GM03348 (cell line): ENCODE results near the gene ASF1B.

Source experiments
- DNase-seq: peaks from one replicate; pipeline ENCODE4 v3.0.0; 2012; ENCODE audit warnings: low spot score

The ASF1B gene

DNA sequence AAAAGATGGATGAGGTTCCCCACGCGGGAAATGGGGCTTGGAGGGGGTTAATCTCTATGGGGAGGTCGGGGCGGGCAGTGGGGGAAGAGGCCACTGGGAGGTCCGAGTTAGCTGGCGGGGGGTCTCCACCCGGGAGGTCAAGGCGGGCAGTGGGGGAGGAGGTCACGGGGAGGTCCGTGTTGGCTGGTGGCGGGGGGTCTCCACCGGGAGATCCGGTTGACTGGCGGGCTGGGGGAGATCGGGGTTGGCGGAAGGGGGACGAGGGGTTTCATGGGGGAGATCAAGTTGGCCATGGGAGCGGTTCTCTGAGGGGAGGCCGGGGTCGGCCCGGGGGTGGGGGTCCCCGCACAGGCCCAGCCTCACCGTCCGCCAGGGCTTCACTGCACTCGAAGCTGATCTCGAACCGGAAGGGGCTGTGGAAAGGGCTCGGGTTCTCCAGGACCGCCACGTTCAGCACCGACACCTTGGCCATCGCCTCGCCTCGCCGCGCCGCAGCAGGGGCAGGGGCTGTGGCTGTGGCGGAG, 342 bp downstream of the ASF1B start:
- no peak for DNase-seq

DNA sequence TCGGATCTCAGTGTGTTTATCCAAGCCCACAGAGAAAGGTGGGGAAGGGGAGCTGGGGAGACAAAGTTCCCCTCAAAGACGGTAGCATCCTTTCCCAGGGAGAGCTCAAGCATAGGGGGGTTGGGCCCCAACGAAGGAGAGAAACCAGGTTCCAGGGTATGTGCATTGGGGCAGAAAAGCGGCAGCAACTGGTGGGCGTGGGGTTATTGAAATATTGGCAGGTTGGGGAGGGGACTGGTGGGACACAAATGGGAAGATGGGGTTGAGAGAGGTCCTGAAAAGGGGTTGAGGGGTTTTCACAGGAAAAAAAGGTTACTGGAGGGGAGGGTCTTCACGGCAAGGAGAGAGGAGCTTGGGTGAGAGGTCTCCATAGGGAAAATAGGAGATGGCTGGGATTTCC, 1.0 kb downstream of the ASF1B start:
- no peak for DNase-seq

DNA sequence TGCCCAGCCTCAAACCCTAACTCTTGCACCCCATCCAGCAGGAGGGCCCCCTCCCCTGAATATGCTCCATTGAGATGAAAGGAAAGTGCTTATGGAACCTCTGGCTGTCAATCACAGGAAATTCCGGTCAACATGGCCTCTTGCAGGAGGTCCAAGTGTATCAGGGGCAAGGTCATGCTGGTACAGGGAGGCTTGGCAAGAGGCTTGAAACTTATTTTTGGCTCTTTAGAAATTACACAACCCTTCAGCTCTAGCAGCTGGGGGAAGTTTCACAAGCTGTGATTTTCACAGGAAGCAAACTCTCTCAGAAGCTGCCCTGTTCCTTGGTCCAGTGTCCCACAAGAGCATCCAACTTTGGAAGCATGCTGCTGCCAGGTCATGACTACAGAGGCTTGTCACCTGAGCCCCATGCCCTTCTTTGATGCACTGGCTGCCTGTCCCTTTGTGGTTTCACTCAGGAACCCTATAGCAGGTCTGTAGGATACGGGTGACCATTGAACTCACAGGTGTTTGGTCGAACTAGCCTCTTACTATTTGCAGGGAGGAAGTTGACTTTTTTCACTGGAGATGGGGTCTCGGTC, 8.4 kb downstream of the ASF1B start:
- no peak for DNase-seq

DNA sequence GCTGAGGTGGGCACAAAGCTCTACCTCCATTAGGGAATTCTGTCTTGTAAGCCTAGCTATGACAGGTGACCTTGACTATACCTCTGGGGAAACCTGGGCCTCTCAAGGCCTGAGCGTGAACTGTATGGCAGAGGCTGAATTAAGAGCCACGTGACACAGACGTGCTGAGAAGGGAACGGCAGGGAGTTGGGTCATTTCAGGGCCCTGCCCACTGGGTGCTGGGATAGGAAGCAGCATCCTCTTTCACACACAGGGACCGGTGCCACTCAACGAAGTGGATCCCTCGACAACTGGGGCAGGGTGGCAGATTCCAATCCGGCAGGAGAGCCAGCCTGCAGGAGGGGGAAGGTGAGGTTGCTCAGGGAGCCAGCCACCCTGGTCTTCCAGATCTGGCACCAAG, 9.2 kb downstream of the ASF1B start:
- DNase-seq: no peak

DNA sequence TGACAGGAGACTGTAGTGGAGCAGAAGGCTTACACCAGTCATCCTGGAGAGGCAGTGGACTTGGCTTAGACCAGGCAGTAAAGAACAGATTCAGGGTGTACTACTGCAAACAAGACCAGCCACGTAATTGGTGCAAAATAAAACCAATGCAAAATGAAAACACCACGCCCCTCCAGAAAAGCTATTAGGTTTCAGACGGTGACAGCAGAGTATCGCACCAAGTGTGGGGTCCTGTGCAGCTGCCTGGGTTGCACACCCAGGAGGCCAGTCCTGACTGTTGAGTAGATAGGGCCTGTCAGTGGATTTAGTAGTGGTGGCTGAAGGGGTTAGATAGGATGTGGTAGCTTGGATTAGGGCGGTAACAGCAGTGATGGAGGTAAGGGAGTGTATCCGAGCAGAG, 13.5 kb downstream of the ASF1B start:
- DNase-seq: no peak

DNA sequence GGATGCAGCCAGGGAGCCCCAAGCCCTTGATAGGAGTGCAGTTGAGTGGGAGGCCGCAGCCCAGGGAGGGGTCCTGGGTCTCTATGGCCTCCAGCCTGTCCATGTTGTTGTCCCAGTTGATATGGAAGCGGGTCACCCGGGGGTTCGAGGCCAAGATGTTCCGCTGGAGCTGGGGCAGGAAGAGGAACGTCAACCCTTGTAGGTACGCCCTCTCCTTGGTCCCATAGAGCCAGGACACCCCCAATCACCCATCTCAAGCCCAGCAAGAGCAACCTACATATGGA, 15.9 kb downstream of the ASF1B start:
- no peak for DNase-seq

DNA sequence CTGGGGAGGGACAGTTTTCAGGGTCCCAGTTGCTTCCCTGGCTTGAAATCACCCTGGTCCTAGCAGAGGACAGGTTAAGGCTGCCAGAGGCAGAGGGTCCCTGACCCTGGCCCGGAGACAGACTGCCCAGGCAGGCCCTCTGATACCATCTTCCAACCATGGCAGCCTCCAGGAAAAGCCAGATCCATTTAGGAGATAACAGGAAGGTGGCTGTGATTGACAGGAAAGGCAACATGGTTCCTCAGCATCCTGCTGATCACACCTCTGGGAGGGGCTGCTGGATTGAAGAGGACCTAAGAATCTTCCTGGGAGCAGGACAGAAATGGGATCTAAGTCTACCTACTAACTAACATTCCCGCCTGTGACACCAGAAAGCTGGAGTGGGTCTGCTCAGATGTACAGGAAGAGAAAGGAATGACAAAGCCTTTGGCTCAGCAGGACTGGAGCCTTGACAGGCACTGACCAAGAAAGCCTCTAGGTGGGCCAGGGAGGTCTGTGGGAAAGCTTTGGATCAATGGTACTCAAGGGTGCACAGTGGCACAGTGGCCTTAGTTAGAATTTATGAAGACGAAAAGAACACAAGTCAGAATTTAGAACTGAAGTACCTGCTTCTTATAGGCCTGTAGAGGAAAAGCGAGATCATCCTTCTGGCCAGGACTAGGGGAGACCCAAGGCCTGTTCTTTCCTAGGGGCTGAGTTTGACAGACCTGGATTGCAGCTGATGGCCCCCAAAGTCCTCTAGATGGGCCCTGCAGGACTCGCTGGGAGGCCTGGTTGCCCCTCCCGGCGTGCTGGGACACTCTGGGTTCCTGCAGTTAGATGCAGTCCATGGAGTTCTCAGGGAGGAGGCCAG, 16.5 kb downstream of the ASF1B start:
- no peak for DNase-seq

DNA sequence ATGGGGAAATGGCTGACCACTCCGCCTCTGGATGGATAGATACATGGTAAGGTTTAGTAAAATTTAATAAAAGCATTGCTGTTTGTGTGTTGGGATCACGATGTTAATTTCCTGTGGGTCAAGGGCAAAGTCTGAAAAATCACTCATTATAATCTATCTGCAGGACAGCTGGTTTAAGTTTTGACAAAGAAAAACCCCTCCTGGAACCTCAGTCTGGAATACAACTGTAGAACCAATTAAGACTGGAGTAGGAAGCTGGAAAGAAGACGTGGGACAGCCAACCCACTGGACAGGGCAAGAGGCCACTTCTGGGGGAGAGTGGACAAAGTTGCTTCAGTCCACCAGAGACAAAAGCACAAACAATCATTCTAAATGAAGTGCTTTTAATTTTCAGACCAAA, 17.2 kb downstream of the ASF1B start:
- DNase-seq: no peak

DNA sequence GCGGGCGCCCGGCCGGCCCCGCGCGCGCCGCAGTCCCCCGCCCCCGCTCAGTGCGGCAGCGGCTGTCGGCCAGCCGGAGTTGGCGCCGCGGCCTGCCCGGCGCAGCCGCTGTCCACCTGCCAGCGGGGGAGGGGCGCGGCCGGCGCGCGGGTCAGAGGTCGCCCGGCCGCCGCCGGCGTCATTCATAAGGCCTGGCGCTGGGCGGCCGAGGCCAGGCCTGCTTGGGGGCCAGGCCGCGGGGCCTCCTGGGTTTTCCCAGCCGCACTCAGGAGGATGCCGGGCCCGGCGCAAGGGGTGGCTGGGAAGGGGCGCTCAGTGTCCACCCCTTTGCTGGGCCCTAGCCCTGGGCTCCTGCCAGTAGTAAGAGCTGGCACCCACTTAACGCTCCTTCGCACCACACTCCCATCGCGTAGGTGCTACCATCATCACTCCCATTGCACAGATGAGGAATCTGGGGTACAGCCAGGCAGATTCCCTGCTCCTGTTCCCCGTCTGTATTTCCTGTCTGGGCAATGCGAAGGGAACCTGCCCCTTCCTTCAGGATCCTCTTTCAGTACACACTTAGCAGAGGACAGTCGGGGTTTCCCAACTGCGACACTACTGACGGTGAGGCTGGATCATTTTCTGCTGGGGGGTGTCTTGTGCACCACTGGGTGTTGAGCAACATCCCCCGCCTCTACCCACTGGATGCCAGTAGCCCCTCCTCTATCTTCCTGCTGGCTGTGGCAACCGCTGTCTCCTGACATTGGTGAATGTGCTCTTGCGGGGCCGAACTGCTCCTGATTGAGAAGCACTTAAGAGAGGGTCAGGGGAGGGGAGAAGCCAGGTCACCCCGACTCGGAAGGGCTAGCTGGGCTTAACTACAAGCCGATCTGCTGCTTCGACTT, 18.0 kb downstream of the ASF1B start:
- peak; percentile 81 for DNase-seq

DNA sequence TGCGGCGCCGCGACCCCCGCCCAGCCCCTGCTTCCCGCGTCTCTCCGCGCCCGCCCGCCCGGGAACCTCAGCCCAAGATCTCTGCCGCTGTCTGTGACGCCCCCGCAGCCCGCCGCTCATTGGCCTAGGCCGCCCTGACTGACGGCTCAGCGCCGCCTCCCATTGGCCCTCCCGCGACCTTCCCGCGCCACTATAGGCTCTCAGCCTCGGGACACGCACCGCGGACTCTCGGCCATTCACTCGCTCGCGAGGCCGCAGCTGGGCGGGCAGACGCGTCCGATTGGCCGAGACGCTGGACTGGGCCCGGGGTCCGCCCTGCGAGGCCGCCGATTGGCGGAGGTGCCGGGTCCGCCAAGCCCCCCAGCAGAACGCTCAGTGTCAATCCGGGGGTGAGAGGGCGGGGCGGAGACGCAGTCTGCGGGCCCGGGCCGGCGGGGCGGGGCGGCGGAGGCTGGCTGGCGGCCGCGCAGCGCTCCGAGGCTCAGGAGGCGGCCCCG, 18.7 kb downstream of the ASF1B start, which contains the start of gene PRKACA:
PRKACA (minus strand) TSS at position 95 of the 497 bp plus-strand sequence. CDS start 215 bp downstream, outside the sequence.
- DNase-seq: peak; percentile 100

DNA sequence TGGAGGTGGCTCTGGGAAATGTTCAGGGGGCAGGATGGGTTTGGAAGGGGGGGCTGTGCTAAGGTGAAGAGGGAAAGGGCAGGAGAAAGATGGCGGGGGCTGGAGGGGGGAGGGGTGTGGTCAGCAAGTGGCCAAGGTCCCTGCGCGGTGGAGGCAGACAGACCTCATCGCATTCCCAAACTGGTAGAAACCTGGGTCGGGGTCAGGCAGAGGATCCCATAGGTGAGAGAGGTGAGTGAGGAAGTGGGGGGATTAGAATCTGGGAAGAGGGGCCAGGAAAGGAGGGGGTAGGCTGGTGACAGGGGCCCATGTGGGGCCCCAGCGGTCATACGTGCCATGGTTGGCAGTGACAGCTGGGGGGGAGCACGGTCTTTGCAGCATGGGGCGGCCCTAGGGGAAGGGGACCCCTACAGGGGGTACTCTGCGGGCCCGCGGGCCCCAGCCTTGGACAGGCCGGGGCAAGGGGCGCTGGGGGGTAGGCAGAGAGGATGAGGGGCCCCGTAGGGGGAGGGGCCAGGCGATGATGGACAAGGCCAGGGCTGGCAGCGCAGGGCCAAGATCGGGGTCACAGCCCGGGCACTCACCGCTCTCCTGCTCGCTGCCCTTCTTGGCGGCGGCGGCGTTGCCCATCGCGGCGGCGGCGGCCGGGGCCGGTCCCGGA, 19.3 kb downstream of the ASF1B start:
- peak; percentile 33 for DNase-seq

DNA sequence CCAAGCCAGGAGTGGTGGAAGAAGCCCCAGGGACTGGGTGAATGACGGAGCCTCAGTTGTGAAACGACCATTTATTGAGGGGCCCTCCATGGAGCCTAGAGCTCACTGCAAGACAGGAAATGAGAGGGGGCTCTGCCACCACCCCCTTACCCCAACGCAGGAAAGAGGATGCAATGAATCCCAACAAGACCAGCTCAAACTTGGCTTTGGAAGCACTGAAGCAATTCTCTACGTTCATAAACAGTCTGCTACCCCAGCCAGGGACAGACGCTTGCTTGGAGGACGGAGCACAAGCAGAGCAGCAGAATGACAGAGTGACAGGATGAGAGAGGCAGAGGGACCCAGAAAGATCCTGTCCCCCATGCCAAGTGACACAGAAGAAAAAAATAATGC, 19.9 kb downstream of the ASF1B start:
- DNase-seq: no peak

DNA sequence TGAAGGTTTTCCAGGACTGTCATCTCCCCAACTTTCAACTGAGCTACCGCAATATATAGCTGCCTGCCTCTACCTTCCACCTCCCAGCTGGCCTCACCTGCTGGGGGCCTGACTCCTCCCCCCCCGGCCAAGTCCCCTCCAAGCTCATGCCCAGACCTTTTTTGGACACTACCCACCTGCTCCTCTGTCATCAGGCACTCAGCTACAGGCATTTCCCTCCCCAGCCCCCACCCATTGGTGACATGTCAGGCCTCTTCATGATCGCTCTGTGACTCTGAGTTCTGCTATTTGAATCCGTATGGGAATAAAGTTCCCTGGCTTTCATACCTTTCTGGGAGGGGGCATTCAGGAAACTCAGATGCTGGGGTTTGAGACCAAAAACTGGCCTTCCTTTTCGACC, 20.6 kb downstream of the ASF1B start:
- no peak for DNase-seq

DNA sequence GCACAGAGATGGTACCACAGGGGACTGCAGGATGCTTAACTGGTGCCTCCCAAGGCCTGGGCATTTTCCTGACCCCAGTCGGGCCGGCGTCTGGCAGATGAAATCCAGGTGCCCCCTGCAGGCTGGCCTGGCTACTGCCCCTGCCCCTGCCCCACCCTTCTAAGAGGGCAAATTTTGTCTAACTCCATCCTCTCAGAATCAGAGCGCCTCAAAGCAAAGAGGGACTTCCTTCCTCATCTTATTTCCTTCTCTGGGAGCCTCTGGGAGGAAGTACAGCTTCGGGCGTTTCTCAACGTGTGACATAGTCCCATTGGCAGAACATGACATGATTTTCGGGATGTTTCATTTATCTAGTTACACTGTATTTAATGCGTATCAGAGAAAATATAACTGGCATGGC, 21.5 kb downstream of the ASF1B start:
- peak; percentile 48 for DNase-seq

DNA sequence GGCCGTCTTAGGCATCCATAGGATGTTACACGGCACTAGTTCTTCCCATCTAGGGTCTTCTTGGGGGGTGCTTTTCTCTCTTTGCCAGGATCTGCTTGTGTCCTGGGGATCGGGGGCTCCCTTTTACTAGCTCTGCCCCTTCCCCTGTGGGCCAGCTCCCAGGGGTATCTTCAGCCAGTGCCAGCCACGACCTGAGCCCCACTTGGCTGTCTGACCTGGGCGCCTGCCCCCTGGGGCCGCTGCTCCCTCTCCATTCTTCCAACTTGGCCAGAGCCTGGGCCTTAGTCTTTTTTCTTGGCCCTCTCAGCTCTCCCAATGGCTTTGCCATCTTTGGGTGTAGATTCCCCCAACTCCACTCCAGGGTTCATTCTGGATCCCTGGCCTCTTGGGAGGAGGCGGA, 21.9 kb downstream of the ASF1B start:
- no peak for DNase-seq

DNA sequence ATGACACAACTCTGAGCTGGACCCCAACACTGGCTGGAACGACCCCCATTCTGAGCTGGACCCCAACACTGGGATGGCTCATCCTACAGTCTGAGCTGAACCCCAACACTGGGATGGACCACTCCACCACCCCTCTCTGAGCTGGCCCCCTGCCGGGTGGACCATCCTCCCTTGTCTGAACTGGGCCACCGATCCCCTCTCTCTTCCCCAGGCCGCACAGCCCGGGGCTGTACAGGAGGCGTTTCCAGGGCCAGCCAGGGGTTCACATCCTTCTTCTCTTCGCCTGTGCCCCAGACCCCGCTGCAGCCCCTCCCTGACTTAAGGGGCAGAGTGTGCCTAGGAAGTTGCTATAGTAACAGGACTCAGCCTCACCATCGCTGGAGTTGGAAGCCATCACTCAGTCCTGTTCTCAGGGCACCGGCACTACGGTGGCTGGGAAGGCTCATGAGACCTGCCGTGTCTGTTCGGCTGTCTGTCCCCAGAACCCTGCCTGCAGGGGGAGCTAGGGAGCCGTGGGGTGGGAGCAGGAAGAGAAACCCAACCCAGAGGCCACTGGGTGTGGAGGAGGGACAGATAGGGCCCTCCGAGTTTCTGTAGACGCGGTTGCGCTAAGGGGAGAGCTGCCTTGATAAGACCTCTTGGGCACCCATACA, 22.5 kb downstream of the ASF1B start:
- no peak for DNase-seq

DNA sequence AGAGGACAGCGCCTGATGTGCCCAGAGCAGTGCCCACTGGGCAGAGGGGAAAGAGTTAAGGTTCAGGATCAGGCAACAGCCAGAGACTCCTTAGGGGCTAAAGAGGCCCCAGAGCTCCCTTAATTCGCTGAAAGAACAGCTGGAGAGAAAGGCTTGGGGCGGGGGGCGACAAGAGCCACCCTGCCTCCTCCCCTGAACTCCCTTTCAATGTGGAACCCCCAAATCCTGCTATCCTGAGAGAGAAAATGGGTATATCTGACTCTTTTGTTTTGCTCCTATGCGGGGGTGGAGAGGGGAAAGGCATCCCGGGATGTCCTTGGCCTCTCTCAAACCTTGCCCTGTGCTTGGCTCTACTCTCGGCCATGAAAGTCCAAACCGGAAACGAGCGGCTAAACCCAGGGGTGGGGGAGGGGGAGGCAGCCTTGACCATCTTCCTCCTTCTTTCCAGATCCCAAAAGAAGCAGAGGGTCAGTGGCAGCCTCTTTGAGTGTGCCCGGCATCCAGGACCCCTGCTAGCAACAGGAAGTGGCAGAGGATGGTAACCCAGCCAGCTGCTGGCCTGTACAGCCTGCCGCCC, 23.5 kb downstream of the ASF1B start:
- DNase-seq: peak; percentile 64

DNA sequence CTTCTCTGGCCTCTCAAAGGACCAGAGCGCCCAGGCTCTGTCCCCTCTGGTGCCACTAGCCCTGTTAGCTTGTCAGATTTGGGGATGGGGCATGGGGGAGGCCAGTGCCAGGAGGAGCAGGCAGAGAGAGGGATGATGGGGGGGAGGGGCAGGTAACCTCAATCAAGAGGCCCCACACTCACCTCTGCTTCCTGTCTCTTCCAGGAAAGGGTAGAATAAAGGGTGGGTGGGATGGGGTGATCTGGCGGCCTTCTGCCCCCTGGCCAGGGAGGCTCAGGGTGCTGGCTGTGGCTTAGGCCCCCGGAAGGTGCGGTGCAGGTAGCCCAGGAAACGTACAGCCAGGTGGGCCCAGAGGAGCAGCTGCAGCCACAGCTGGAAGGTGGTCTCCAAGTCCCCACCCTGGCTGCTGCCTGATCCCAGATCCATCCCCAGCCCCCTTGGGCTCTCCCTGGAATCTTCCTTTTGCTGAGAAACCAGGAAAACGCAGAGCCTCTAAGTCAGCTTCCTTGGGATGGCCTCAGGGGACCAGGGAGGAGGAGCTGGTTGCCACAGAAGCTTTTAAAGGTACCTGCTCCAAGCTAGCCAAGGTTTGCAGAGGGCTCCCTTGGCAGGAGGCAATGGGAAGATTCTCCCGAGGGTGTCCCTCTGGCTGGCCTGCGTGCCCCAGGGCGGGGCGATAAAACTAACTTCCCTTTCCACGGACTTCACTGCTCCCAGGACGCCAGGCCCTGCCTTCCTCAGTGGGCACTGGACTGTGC, 24.2 kb downstream of the ASF1B start:
- DNase-seq: peak; percentile 28

DNA sequence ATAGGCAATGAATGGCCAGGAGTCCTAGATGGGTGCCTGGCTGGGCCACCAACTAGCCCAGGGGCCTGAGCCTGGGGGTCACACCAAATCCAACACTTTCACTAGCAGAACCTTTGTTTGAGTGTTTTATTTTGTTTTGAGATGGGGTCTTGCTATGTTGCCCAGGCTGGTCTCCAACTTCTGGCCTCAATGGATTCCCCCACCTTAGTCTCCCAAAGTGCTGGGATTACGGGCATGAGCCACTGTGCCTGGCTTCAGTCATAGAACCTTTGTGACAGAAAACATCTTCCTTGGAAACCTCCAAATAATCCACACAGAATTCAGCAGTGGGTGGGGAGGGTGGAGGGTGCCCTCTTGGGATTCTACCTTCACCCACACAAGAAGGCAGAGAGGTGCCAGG, 24.9 kb downstream of the ASF1B start:
- DNase-seq: no peak

DNA sequence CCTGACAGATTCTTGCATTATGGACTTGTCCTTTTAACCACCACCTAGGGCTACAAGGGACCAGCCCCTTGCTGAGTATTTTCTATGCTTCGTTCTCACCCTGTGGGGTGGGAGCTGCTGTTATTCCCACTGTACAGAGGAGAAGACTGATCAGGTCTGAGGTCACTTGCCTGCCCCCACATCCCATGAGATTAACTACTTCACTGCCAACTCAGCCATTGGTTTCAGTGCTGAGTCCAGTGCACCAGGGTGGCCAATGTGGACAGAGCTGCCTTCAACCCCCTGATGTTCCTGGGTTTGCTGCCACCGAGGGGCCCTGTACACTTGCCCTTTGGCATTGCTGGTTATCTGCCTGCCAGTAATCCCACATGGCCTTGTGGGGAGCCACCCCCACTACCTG, 25.7 kb downstream of the ASF1B start:
- no peak for DNase-seq
